Measurements from ENCODE around the gene GRID1.
"Not testable (repeated sequence)": the region's sequence is repeated elsewhere in the genome, so short reads cannot be mapped to it uniquely, and the experiment has no call there.

GRID1 gene

GRCh38 chr10:86391986-86392722, 25.6 kb upstream of the GRID1 start:
- DNase-seq, result no peak

- no peak for DNase-seq
These were observed 24.7 kb upstream of the GRID1 start for GRCh38 chr10:86391236-86391840.

- DNase-seq, result no peak
These were observed 23.9 kb upstream of the GRID1 start for GRCh38 chr10:86390337-86391120.

- no peak for DNase-seq
These were observed 23.0 kb upstream of the GRID1 start for GRCh38 chr10:86389441-86390193.

- DNase-seq, result not testable (repeated sequence)
These were observed 22.5 kb upstream of the GRID1 start for GRCh38 chr10:86389109-86389440.

- no peak for DNase-seq
These were observed 21.6 kb upstream of the GRID1 start for GRCh38 chr10:86388119-86388704.

- peak; percentile 16 to 39 for DNase-seq
These were observed 20.7 kb upstream of the GRID1 start for GRCh38 chr10:86387178-86387794.

- DNase-seq, result no peak
These were observed 19.2 kb upstream of the GRID1 start for GRCh38 chr10:86385806-86386205.

GRCh38 chr10:86377797-86378146, 11.2 kb upstream of the GRID1 start:
- no peak for DNase-seq

- peak; percentile 50 for DNase-seq
These were observed 10.5 kb upstream of the GRID1 start for GRCh38 chr10:86376852-86377796.

GRCh38 chr10:86376403-86376802, 9.8 kb upstream of the GRID1 start:
- no peak for DNase-seq

- DNase-seq, result no peak
These were observed 8.6 kb upstream of the GRID1 start for GRCh38 chr10:86375204-86375603.

GRCh38 chr10:86374664-86375063, 8.1 kb upstream of the GRID1 start:
- no peak for DNase-seq

- no peak for DNase-seq
These were observed 7.2 kb upstream of the GRID1 start for GRCh38 chr10:86373828-86374227.

GRCh38 chr10:86373251-86373650, 6.7 kb upstream of the GRID1 start:
- no peak for DNase-seq

GRCh38 chr10:86372784-86373239, 6.2 kb upstream of the GRID1 start:
- DNase-seq, result no peak

- no peak for DNase-seq
These were observed 5.7 kb upstream of the GRID1 start for GRCh38 chr10:86372119-86372783.

- DNase-seq, result no peak
These were observed 5.1 kb upstream of the GRID1 start for GRCh38 chr10:86371691-86372090.

- no peak for DNase-seq
These were observed 4.5 kb upstream of the GRID1 start for GRCh38 chr10:86371116-86371515.

GRCh38 chr10:86370006-86370585, 3.5 kb upstream of the GRID1 start:
- DNase-seq, result no peak
